Endodermal cell (in vitro differentiated cells): ENCODE data around the gene NDUFV3. TPM values are rescaled to one million over a fixed set of nuclear protein-coding genes. Genes with fewer than 3 reads are reported as not detected.

Experiments used
- DNase-seq: peaks from one replicate; pipeline ENCODE4 v3.0.0-alpha.2; 2017
- H3K27ac ChIP-seq: 2 replicates; pipeline ENCODE4 v1.5.1; 2013; ENCODE audit warnings: mild to moderate bottlenecking, low read depth, low read length, moderate library complexity
- H3K27me3 ChIP-seq: 2 replicates; pipeline ENCODE4 v1.6.1; 2013; ENCODE audit warnings: mild to moderate bottlenecking, low read length, moderate library complexity; ENCODE audit not compliant: insufficient read depth, control insufficient read depth, poor library complexity, severe bottlenecking
- H3K36me3 ChIP-seq: 2 replicates; pipeline ENCODE4 v1.7.0; 2013; ENCODE audit warnings: mild to moderate bottlenecking, low read length, moderate library complexity; ENCODE audit not compliant: control insufficient read depth, insufficient read depth
- H3K4me1 ChIP-seq: one replicate; pipeline ENCODE4 v1.7.0; 2013; ENCODE audit warnings: low read length; ENCODE audit not compliant: control insufficient read depth, insufficient read depth
- H3K4me3 ChIP-seq: 2 replicates; pipeline ENCODE4 v1.5.1; 2013; ENCODE audit warnings: mild to moderate bottlenecking, low read length, moderate library complexity
- H3K9ac ChIP-seq: 2 replicates; pipeline ENCODE4 v1.6.1; 2013; ENCODE audit warnings: mild to moderate bottlenecking, low read length, moderate library complexity; ENCODE audit not compliant: poor library complexity, severe bottlenecking; ENCODE audit errors: extremely low read depth
- H3K9me3 ChIP-seq: 2 replicates; pipeline ENCODE4 v1.6.1; 2013; ENCODE audit warnings: mild to moderate bottlenecking, low read length, moderate library complexity; ENCODE audit not compliant: control insufficient read depth
- H3K27ac Mint-ChIP-seq: 2 replicates; pipeline ENCODE4 v1.8.0; 2020; ENCODE audit warnings: mixed read lengths
- H3K27me3 Mint-ChIP-seq: 2 replicates; pipeline ENCODE4 v1.8.0; 2021; ENCODE audit warnings: mild to moderate bottlenecking, mixed read lengths; ENCODE audit not compliant: insufficient read depth
- H3K36me3 Mint-ChIP-seq: 2 replicates; pipeline ENCODE4 v1.8.0; 2020; ENCODE audit warnings: low read depth, mixed read lengths
- H3K4me1 Mint-ChIP-seq: 2 replicates; pipeline ENCODE4 v1.8.0; 2020; ENCODE audit warnings: mixed read lengths
- H3K4me3 Mint-ChIP-seq: 2 replicates; pipeline ENCODE4 v1.8.0; 2020; ENCODE audit warnings: mild to moderate bottlenecking, moderate library complexity, mixed read lengths
- H3K9me3 Mint-ChIP-seq: 2 replicates; pipeline ENCODE4 v1.8.0; 2020; ENCODE audit warnings: mild to moderate bottlenecking, mixed read lengths
- WGBS, 2 experiments: methylation state at CpG; one replicate each; pipeline versions ENCODE4 v1.1.5 to v1.1.7; 2013; ENCODE audit warnings: missing lambda C conversion rate in 2 of 2, mixed read lengths in 1 of 2; ENCODE audit not compliant: insufficient coverage in 1 of 2, insufficient read length in 1 of 2; 5-methylcytosine and 5-hydroxymethylcytosine counted together
- total RNA-seq, 2 donors: library from RNA; stranded (reverse); fragmentation: NEBNext Ultra II Directional in 1 of 2; extraction: Animal tissue kit (Norgen Biotek cat#: 25700) in 1 of 2; gene quantifications; 2 replicates in 1 of 2; 3 replicates in 1 of 2; pipeline ENCODE4 v1.2.1, GENCODE V29; 2021
- TF ChIP-seq, protein P1 (sequence below): fragments of 200-600 bp; sonication (generic); conservative IDR thresholded peaks from 2 replicates; pipeline ENCODE4 v1.5.0; 2021; ENCODE audit warnings: antibody characterized with exemption, mild to moderate bottlenecking

The NDUFV3 gene
- total RNA-seq, 2 donors from 2014 or later: 25.8 to 27.2 TPM

DNA sequence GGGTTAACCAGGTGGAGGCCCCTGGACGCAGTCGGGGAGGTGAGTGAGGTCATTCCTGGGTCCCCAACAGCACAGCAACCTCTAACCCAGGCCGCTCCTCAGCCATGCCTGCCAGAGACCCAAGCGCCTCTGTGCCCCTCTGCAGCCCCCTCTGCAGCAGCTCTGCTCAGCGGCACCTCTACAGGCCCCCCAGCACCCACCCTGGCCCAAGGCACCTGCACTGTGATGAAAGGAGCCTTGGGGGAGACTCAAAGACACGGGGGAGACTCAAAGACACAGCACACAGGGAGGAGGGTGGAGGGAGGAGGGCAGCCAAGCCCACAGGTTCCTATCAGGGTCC lies 33.2 kb upstream of the NDUFV3 start:
- Mint-ChIP-seq H3K27me3 (no peaks in the 10 kb centered on the region), H3K4me1 (no peaks in the 10 kb centered on the region), H3K27ac (no peak overlapping the region), H3K4me3 (no peak overlapping the region), H3K9me3 (no peaks in the 10 kb centered on the region), H3K36me3 (peaks cover 71% of the 10 kb centered on the region)
- Histone ChIP-seq H3K9me3 (no peaks in the 10 kb centered on the region), H3K27me3 (no peaks in the 10 kb centered on the region), H3K27ac (no peak overlapping the region), H3K36me3 (peaks cover 68% of the 10 kb centered on the region), H3K9ac (no peak overlapping the region), H3K4me1 (no peaks in the 10 kb centered on the region), H3K4me3 (no peak overlapping the region)
- peak; percentile 42 for DNase-seq
- TF ChIP-seq, protein P1, sequence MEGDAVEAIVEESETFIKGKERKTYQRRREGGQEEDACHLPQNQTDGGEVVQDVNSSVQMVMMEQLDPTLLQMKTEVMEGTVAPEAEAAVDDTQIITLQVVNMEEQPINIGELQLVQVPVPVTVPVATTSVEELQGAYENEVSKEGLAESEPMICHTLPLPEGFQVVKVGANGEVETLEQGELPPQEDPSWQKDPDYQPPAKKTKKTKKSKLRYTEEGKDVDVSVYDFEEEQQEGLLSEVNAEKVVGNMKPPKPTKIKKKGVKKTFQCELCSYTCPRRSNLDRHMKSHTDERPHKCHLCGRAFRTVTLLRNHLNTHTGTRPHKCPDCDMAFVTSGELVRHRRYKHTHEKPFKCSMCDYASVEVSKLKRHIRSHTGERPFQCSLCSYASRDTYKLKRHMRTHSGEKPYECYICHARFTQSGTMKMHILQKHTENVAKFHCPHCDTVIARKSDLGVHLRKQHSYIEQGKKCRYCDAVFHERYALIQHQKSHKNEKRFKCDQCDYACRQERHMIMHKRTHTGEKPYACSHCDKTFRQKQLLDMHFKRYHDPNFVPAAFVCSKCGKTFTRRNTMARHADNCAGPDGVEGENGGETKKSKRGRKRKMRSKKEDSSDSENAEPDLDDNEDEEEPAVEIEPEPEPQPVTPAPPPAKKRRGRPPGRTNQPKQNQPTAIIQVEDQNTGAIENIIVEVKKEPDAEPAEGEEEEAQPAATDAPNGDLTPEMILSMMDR: no peak
- 97 to 100% methylated on average over 3 to 6 of the region's 6 CpGs for WGBS, 2 experiments

DNA sequence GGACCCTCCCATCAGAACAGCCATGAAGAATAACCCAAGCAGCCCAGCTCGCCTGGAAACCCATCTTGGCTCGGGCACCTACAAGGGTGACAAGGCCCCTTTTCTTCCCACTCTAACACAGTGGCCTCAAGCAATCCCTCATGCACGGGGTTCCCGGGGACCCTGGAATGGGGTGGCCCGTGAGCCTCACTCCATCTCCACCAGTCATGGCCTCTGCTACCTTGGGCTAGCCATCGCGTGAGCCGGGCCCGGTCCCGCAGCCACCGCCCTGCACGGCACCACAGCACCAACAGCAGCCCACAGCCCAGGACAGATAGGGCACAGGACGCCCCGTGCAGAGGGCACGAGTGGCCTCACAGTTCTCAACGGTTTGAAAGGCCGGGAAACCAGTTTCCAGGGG lies 32.8 kb upstream of the NDUFV3 start:
- 91 to 100% methylated on average over 4 to 17 of the region's 17 CpGs for WGBS, 2 experiments
- Mint-ChIP-seq H3K9me3 (no peaks in the 10 kb centered on the region), H3K4me3 (no peak overlapping the region), H3K36me3 (peaks cover 68% of the 10 kb centered on the region), H3K4me1 (no peaks in the 10 kb centered on the region), H3K27me3 (no peaks in the 10 kb centered on the region), H3K27ac (no peak overlapping the region)
- Histone ChIP-seq H3K4me3 (no peak overlapping the region), H3K36me3 (peaks cover 67% of the 10 kb centered on the region), H3K9ac (no peak overlapping the region), H3K27ac (no peak overlapping the region), H3K4me1 (no peaks in the 10 kb centered on the region), H3K27me3 (no peaks in the 10 kb centered on the region), H3K9me3 (no peaks in the 10 kb centered on the region)
- DNase-seq: no peak
- TF ChIP-seq, protein P1: no peak

DNA sequence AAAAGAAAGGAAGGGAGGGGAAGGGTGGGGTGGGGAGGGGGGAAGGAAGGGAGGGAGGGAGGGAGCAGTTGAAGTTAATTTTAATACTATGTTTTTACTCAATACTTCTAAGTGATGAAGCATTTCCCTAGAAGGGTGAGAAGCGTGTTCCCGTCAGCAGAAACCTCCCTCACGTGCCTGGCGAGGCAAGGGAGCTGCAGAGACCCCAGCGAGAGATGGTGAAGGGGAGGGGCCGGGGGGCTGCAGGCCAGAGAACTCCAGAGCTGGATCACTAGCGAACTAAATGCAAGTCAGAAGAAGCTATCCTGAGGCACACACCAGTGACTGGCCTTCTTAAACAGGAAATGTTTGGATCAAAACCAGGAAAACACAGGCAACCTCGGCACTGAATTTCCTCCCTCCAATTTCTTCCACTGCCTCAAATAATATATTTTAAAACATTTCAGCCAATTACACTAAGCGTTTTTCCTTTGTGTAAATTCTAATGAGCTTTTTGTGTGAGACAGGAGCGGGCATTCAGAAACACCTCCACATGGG lies 31.7 kb upstream of the NDUFV3 start:
- Mint-ChIP-seq H3K4me1 (no peaks in the 10 kb centered on the region), H3K27me3 (no peaks in the 10 kb centered on the region), H3K27ac (no peak overlapping the region), H3K4me3 (no peak overlapping the region), H3K36me3 (peaks cover 68% of the 10 kb centered on the region), H3K9me3 (no peaks in the 10 kb centered on the region)
- Histone ChIP-seq H3K9ac (no peak overlapping the region), H3K9me3 (no peaks in the 10 kb centered on the region), H3K27me3 (no peaks in the 10 kb centered on the region), H3K4me1 (no peaks in the 10 kb centered on the region), H3K4me3 (no peak overlapping the region), H3K36me3 (peaks cover 63% of the 10 kb centered on the region), H3K27ac (no peak overlapping the region)
- DNase-seq: peak; percentile 24
- 94 to 95% methylated on average over 2 to 10 of the region's 10 CpGs for whole genome bisulfite sequencing, 2 experiments
- TF ChIP-seq, protein P1: no peak
